Endodermal cell (in vitro differentiated cells): ENCODE results near the gene ZNF236. TPM values are rescaled to one million over a fixed set of nuclear protein-coding genes. Genes with fewer than 3 reads are reported as not detected.

ENCODE experiments used
- DNase-seq: peaks from one replicate; pipeline ENCODE4 v3.0.0-alpha.2; 2017
- H3K27ac ChIP-seq: 2 replicates; pipeline ENCODE4 v1.5.1; 2013; ENCODE audit warnings: mild to moderate bottlenecking, low read depth, low read length, moderate library complexity
- H3K27me3 ChIP-seq: 2 replicates; pipeline ENCODE4 v1.6.1; 2013; ENCODE audit warnings: mild to moderate bottlenecking, low read length, moderate library complexity; ENCODE audit not compliant: insufficient read depth, control insufficient read depth, poor library complexity, severe bottlenecking
- H3K36me3 ChIP-seq: 2 replicates; pipeline ENCODE4 v1.7.0; 2013; ENCODE audit warnings: mild to moderate bottlenecking, low read length, moderate library complexity; ENCODE audit not compliant: control insufficient read depth, insufficient read depth
- H3K4me1 ChIP-seq: one replicate; pipeline ENCODE4 v1.7.0; 2013; ENCODE audit warnings: low read length; ENCODE audit not compliant: control insufficient read depth, insufficient read depth
- H3K4me3 ChIP-seq: 2 replicates; pipeline ENCODE4 v1.5.1; 2013; ENCODE audit warnings: mild to moderate bottlenecking, low read length, moderate library complexity
- H3K9ac ChIP-seq: 2 replicates; pipeline ENCODE4 v1.6.1; 2013; ENCODE audit warnings: mild to moderate bottlenecking, low read length, moderate library complexity; ENCODE audit not compliant: poor library complexity, severe bottlenecking; ENCODE audit errors: extremely low read depth
- H3K9me3 ChIP-seq: 2 replicates; pipeline ENCODE4 v1.6.1; 2013; ENCODE audit warnings: mild to moderate bottlenecking, low read length, moderate library complexity; ENCODE audit not compliant: control insufficient read depth
- H3K27ac Mint-ChIP-seq: 2 replicates; pipeline ENCODE4 v1.8.0; 2020; ENCODE audit warnings: mixed read lengths
- H3K27me3 Mint-ChIP-seq: 2 replicates; pipeline ENCODE4 v1.8.0; 2021; ENCODE audit warnings: mild to moderate bottlenecking, mixed read lengths; ENCODE audit not compliant: insufficient read depth
- H3K36me3 Mint-ChIP-seq: 2 replicates; pipeline ENCODE4 v1.8.0; 2020; ENCODE audit warnings: low read depth, mixed read lengths
- H3K4me1 Mint-ChIP-seq: 2 replicates; pipeline ENCODE4 v1.8.0; 2020; ENCODE audit warnings: mixed read lengths
- H3K4me3 Mint-ChIP-seq: 2 replicates; pipeline ENCODE4 v1.8.0; 2020; ENCODE audit warnings: mild to moderate bottlenecking, moderate library complexity, mixed read lengths
- H3K9me3 Mint-ChIP-seq: 2 replicates; pipeline ENCODE4 v1.8.0; 2020; ENCODE audit warnings: mild to moderate bottlenecking, mixed read lengths
- CTCF ChIP-seq: fragments of 200-600 bp; sonication (generic); conservative IDR thresholded peaks from 2 replicates; pipeline ENCODE4 v1.5.0; 2021; ENCODE audit warnings: antibody characterized with exemption, mild to moderate bottlenecking
- WGBS, 2 experiments: methylation state at CpG; one replicate each; pipeline versions ENCODE4 v1.1.5 to v1.1.7; 2013; ENCODE audit warnings: missing lambda C conversion rate in 2 of 2, mixed read lengths in 1 of 2; ENCODE audit not compliant: insufficient coverage in 1 of 2, insufficient read length in 1 of 2; 5-methylcytosine and 5-hydroxymethylcytosine counted together
- total RNA-seq, 2 donors: library from RNA; stranded (reverse); fragmentation: NEBNext Ultra II Directional in 1 of 2; extraction: Animal tissue kit (Norgen Biotek cat#: 25700) in 1 of 2; gene quantifications; 2 replicates in 1 of 2; 3 replicates in 1 of 2; pipeline ENCODE4 v1.2.1, GENCODE V29; 2021

ZNF236 gene
- total RNA-seq, 2 donors from 2014 or later = 27.0 to 28.3 TPM

- no peak overlapping the region for H3K4me3 Mint-ChIP-seq
Observed at GRCh38 chr18:76791106-76791505, 31.3 kb upstream of the ZNF236 start.

GRCh38 chr18:76791642-76792041, 30.7 kb upstream of the ZNF236 start:
- H3K9me3 Mint-ChIP-seq = peaks cover 51% of the 10 kb centered on the region
- Histone ChIP-seq H3K9ac (no peak overlapping the region), H3K4me1 (no peaks in the 10 kb centered on the region), H3K27me3 (no peaks in the 10 kb centered on the region), H3K9me3 (peaks cover 10% of the 10 kb centered on the region), H3K27ac (no peak overlapping the region), H3K36me3 (no peaks in the 10 kb centered on the region), H3K4me3 (no peak overlapping the region)
- no peak for TF ChIP-seq CTCF
- H3K27ac Mint-ChIP-seq = no peak overlapping the region
- no peaks in the 10 kb centered on the region for H3K27me3 Mint-ChIP-seq
- no peaks in the 10 kb centered on the region for H3K4me1 Mint-ChIP-seq
- WGBS, 2 experiments = 80 to 89% methylated on average over 3 to 5 of the region's 5 CpGs
- no peak overlapping the region for H3K4me3 Mint-ChIP-seq
- DNase-seq = no peak
- H3K36me3 Mint-ChIP-seq = peaks cover 5% of the 10 kb centered on the region

More at GRCh38 chr18:76791106-76791505, 31.3 kb upstream of the ZNF236 start:
- Mint-ChIP-seq H3K9me3 (peaks cover 49% of the 10 kb centered on the region), H3K4me1 (no peaks in the 10 kb centered on the region), H3K27me3 (no peaks in the 10 kb centered on the region), H3K27ac (no peak overlapping the region), H3K36me3 (peaks cover 5% of the 10 kb centered on the region)
- Histone ChIP-seq H3K4me1 (no peaks in the 10 kb centered on the region), H3K9ac (no peak overlapping the region), H3K27me3 (no peaks in the 10 kb centered on the region), H3K36me3 (no peaks in the 10 kb centered on the region), H3K27ac (no peak overlapping the region), H3K4me3 (no peak overlapping the region), H3K9me3 (peaks cover 10% of the 10 kb centered on the region)
- 90 to 98% methylated on average over 11 to 12 of the region's 12 CpGs for WGBS, 2 experiments
- TF ChIP-seq CTCF = no peak
- no peak for DNase-seq

GRCh38 chr18:76794326-76794725, 28.0 kb upstream of the ZNF236 start:
- DNase-seq = no peak
- no peak overlapping the region for H3K4me3 Mint-ChIP-seq
- Histone ChIP-seq H3K9me3 (peaks cover 10% of the 10 kb centered on the region), H3K4me3 (no peak overlapping the region), H3K27ac (no peak overlapping the region), H3K27me3 (no peaks in the 10 kb centered on the region), H3K9ac (no peak overlapping the region), H3K36me3 (no peaks in the 10 kb centered on the region), H3K4me1 (no peaks in the 10 kb centered on the region)
- no peaks in the 10 kb centered on the region for H3K4me1 Mint-ChIP-seq
- no peaks in the 10 kb centered on the region for H3K27me3 Mint-ChIP-seq
- peaks cover 42% of the 10 kb centered on the region for H3K9me3 Mint-ChIP-seq
- H3K27ac Mint-ChIP-seq = no peak overlapping the region
- WGBS, 2 experiments = 85 to 93% methylated on average over 3 of the region's 4 CpGs
- H3K36me3 Mint-ChIP-seq = peaks cover 5% of the 10 kb centered on the region
- TF ChIP-seq CTCF = no peak
